ENCODE results near the gene RGL2. TPM values are rescaled to one million over a fixed set of nuclear protein-coding genes. Genes with fewer than 3 reads are reported as not detected.
"Not testable (repeated sequence)": the region's sequence is repeated elsewhere in the genome, so short reads cannot be mapped to it uniquely, and the experiment has no call there.

The RGL2 gene
- total RNA-seq, 2 donors from 2014 or later: 98.7 to 107 TPM

- peak overlapping the region; percentile 83 to 93 for H3K27ac ChIP-seq
- intact Hi-C loops (cut with DNase I): loop anchor here (2.0 kb wide), 1 partner anchor 26 kb away; the partner anchor contains the start of gene RGL2
- 5% methylated on average over 22 of the region's 22 CpGs for WGBS
- DNase-seq (ENCODE audit: low spot score): no peak
- TF ChIP-seq POLR2AphosphoS5 (IDR thresholded peaks at IDR 0.05) (no peak), POLR2A (IDR thresholded peaks at IDR 0.05) (no peak), CTCF (IDR thresholded peaks at IDR 0.05) (no peak)
- H3K4me3 ChIP-seq: peak overlapping the region; percentile 65 to 91
- peaks cover 28% of the 10 kb centered on the region for H3K4me1 ChIP-seq (replicated peaks)
- H3K9me3 ChIP-seq: no peaks in the 10 kb centered on the region
- no peaks in the 10 kb centered on the region for H3K27me3 ChIP-seq (replicated peaks; ENCODE audit: insufficient read depth)
- H3K36me3 ChIP-seq: peaks cover 8% of the 10 kb centered on the region in 2 donors
Observed at GRCh38 chr6:33272275-33273128, 26.2 kb downstream of the RGL2 start.

DNA sequence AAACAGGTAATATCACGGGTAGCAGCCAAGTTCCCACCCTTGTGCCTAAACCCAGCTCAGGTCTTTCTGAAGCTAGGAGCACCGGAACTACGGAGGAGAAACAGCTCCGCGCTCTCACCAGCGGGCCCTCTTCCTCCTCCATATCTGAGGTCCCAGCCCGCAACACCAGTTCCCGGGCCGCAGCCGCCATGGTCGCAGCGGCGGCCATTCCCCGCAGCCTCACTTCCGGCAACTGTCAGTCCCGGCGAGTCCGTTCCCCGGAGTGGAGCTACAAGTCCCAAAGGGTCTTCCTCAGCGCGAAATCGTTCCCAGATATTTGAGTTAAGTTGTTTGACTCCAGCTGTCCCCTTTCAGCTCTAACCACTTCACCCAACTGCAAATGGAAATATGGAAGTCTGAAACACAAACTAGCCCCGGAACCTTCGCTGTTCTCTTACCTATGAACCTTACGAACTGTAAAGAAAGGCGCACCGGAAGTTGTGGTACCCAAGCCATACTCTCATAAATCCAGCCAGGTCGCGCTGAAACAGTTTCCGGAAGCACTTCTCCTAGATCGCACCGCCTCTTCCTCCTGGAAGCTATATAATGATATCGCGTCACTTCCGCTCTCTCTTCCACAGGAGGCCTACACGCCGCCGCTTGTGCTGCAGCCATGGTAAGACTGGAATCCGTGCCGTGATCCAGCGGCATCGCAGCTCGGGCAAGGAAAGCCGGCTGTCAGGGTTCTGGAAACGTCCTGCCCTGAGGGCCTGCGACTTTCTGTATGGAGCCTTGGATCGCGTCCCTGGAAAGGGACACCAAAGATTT, 27.1 kb downstream of the RGL2 start, which contains the start of the genes RPS18 and VPS52:
Gene RPS18, plus strand, starts transcription at position 608 of the 807 bp plus-strand sequence. Its CDS starts 45 bp downstream, at position 653.
Gene VPS52, minus strand, starts transcription at position 409 of the 807 bp plus-strand sequence. Its CDS starts 201 bp downstream, at position 208.
- H3K27ac ChIP-seq: peak within 1 kb of the TSS; percentile 83 to 93
- TF ChIP-seq CTCF (IDR thresholded peaks at IDR 0.05): peak in 2 of 4 experiments; percentile 15 to 18
- TF ChIP-seq POLR2A (IDR thresholded peaks at IDR 0.05): peak; percentile 95
- TF ChIP-seq POLR2AphosphoS5 (IDR thresholded peaks at IDR 0.05): peak; percentile 100
- intact Hi-C loops (cut with DNase I): loop anchor here (2.0 kb wide), 1 partner anchor 27 kb away; the partner anchor contains the start of gene RGL2
- H3K9me3 ChIP-seq: no peaks in the 10 kb centered on the region
- peak within 1 kb of the TSS; percentile 65 to 91 for H3K4me3 ChIP-seq
- no peaks in the 10 kb centered on the region for H3K27me3 ChIP-seq (replicated peaks; ENCODE audit: insufficient read depth)
- DNase-seq (ENCODE audit: low spot score): peak; percentile 96
- H3K4me1 ChIP-seq (replicated peaks): peaks cover 28% of the 10 kb centered on the region
- WGBS: 0% methylated on average over 42 of the region's 48 CpGs
- peaks cover 10 to 16% of the 10 kb centered on the region in 2 donors for H3K36me3 ChIP-seq

- Histone ChIP-seq H3K36me3 (peaks cover 10 to 22% of the 10 kb centered on the region in 2 donors), H3K27ac (peak overlapping the region; percentile 83 to 93), H3K9me3 (no peaks in the 10 kb centered on the region), H3K4me1 (replicated peaks) (peaks cover 22% of the 10 kb centered on the region), H3K4me3 (peak overlapping the region; percentile 65 to 91), H3K27me3 (replicated peaks; ENCODE audit: insufficient read depth) (no peaks in the 10 kb centered on the region)
- 2% methylated on average over 7 of the region's 7 CpGs for WGBS
- intact Hi-C loops (cut with DNase I): no loop called here
- no peak for DNase-seq (ENCODE audit: low spot score)
- TF ChIP-seq POLR2AphosphoS5 (IDR thresholded peaks at IDR 0.05) (no peak), CTCF (IDR thresholded peaks at IDR 0.05) (no peak), POLR2A (IDR thresholded peaks at IDR 0.05) (no peak)
Observed at GRCh38 chr6:33271117-33271467, 27.6 kb downstream of the RGL2 start.

DNA sequence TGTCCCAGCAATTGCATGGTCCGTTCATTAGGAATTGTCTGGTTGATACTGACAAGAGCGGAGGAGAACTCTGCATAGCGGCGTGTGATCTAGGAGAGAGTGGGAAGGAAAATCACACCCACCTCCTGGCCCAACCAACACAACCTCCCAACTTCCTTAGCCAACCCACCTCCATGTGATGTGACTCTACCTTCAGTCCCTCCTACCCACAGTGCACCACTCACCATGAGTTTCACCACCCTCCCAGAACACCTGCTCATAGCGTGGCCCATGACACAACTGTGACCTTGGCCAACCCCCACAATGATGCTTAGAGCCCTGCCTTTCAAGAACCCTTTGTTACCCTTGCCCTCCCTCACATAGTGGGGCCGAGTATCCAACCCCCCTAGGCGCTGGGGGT, 34.7 kb downstream of the RGL2 start:
- no peaks in the 10 kb centered on the region for H3K27me3 ChIP-seq (replicated peaks; ENCODE audit: insufficient read depth)
- no peak overlapping the region for H3K4me3 ChIP-seq
- intact Hi-C loops (cut with DNase I): no loop called here
- H3K27ac ChIP-seq: no peak overlapping the region
- WGBS: 94% methylated on average over 7 of the region's 7 CpGs
- TF ChIP-seq CTCF (IDR thresholded peaks at IDR 0.05) (no peak), POLR2A (IDR thresholded peaks at IDR 0.05) (no peak), POLR2AphosphoS5 (IDR thresholded peaks at IDR 0.05) (no peak)
- H3K36me3 ChIP-seq: peaks cover 10 to 22% of the 10 kb centered on the region in 2 donors
- DNase-seq (ENCODE audit: low spot score): no peak
- no peaks in the 10 kb centered on the region for H3K9me3 ChIP-seq
- H3K4me1 ChIP-seq (replicated peaks): no peaks in the 10 kb centered on the region

- H3K27me3 ChIP-seq (replicated peaks; ENCODE audit: insufficient read depth); DNase-seq (ENCODE audit: low spot score); H3K4me1 ChIP-seq (replicated peaks); intact Hi-C loops (cut with DNase I); H3K27ac ChIP-seq; H3K4me3 ChIP-seq; H3K9me3 ChIP-seq: not testable (repeated sequence)
- WGBS: 95% methylated on average over 3 of the region's 3 CpGs
- H3K36me3 ChIP-seq: peaks cover 2 to 14% of the 10 kb centered on the region in 2 donors
Observed at GRCh38 chr6:33262490-33262889, 36.3 kb downstream of the RGL2 start.
